HG03571 (cell line): ENCODE measurements around the gene ALX4.

Experiments
- ATAC-seq: cut with Tn5 transposase; IDR thresholded peaks from one replicate; pipeline ENCODE4 v1.9.1; 2021; ENCODE audit not compliant: unreplicated experiment

The ALX4 gene

DNA sequence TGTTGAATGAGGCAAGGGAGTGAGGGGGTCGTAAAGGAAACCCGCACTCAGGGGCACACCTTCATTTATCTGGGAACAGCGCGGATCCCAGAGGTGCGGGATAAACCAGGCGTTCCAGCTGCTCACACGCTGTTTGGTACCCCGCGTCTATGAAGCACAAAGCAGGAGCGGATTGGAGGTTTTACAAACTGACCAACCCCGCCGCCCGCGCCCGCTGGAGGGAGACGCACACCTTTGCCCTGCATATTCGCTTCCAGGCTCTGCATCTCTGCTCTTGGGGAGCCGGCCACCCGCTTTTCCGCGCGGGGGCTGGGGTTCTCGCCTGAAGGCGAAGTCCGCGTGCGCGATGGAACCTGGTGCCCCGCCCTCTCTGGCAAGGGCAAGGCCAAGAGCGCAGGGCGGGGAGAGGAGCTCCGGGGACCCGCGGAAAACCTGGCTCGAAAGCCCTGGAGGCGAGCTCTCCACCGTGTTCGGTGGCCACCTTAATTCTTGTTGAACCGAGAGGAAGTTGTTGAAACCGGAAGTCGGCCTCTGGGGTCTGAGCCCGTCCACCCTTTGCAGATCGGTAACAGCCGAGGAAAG, 6.8 kb upstream of the ALX4 start:
- no peak for ATAC-seq

DNA sequence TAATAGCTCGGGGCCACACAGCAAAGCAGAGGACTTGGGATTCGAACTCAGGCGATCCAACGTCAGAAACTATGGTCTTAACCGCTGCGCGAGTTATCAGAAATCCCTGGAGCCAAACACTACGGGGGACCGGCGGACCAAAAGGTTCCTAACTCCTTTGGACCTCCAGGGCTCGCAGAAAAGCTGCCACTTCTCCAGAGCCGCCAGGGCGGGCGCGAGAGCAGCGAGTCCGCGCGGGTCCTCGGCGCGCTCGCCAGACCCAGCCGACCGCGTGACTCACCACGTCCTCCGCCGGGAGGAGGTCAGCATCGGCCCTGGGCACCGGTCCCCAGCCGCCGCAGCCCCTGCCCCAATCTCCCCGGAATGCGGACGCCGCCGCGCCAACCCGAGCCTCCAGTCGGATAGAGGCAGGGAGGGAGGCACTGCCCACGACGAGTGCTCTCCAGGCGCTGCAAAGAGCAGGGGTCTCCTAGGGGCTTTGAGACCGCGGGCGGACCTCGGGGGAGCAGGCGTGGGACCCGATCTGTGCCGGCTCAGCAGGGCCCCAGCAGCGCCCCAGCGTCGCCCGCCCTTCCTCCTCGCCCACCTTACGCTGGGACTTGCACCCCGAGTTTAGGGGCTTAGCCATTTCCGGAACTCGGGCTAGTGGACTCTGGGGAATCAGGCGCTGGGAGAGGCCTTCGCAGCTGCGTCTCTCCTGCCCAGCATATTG, 6.2 kb upstream of the ALX4 start:
- no peak for ATAC-seq

DNA sequence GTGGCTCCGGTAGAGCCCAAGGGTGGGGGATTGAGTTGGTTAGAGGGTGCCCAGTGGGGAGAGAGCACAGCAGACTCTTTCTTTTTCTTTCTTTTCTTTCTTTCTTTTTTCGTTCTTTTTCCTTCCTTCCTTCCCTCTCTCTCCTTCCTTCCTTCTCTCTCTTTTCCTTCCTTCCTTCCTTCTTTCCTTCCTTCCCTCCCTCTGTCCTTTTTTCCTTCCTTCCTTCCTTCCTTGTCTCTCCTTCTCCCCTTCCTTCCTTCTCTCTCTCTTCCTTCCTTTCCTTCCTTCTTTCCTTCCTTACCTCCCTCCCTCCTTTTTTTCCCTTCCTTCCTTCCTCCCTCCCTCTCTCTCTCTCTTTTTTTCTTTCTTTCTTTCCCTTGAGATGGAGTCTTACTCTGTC, 4.8 kb upstream of the ALX4 start:
- no peak for ATAC-seq

DNA sequence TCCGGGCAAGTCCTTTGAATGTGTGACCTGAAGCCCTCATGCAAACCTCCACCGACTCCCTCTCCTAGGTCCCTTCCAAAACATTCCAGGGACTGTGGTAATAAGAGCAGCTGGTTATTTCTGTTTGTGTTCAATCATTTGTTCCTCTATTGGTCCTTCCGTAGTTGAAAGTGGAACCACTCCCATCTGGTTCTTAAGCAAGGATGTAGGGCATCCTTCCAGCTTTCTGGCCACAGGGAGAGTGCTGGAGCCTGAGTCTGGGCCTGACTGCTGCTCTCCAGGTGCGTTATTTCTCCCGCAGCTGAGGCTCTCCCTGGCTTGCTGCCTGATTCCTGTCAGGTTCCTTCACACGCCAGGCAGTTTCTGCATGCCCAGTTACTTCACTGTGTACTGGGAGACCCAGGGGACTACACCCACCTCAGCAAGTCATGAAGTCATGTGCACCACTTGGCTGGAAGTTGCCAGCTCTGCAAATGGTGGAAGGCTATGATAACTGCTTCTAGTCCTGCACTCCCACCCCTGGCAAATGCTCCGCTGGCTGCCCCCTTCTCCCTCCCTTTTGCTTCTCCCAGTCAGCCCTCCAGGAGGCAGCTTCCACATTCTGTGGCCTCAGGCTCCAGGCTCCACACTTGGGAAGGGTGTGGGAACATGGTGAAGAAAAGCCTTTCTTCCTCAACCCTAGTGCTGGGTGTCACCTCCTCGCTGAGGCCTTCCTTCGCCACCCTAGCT, 4.0 kb upstream of the ALX4 start:
- no peak for ATAC-seq

DNA sequence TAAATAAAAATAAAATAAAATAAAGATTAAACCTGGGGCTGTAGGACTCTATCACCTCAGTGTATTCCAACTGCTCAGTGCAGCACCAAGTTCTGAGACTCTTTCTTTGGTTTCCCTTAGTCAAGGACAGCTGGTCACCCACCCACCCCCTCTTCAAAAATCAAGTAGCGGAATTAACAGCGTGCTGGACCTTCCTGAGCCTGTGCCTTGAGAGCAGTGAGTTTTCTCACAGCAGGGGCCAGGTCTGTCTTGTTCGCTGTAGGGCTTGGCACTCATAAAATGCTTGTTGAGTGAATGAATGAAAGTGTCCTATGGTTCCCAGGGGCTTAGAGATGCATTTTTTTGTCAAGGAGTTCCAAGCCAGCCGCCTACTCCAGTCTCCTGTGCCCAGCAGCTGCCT, 2.9 kb upstream of the ALX4 start:
- no peak for ATAC-seq

DNA sequence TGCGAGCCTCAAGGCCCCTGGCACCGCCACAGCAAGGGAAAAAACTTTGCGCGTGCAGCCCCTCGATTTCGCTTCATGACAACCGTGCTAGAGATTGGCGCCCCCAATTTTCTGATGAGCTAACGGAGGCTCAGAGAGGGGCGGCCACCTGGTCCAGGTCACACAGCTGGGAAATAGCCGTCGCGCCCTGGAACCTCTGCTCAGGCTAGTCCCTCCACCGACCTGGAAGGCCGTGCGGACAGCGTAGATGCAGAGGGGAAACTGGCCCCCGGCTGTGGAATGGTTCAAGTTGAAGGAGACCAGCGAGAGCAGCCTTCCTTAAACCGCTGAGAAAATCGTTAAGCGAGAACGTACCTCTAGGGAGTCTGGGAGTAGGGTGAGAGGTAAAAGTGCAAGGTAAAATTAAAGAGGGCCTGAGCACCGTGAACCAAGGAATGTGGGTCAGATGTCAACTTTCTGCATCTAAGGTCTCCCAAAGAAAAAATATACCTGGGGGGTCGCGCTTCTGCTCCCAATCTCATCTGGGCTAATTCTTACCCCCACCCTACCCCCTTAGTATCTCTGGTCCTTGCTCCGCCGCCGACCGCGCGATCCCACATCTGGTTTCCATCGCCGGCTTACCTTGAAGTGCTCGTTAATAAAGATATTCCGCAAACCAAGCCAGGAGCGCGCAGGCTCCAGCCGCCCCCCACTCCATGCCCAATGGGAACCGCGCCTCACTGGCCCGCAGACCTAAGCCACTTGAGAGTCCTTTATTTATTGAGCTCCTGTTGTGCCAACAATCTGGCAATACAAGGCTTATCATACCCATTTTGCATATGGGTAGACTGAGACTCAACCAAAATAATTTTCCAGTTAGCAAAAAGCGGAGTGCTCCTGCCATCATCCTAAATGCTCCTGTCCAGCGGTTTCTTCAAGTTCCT, 1.7 kb upstream of the ALX4 start:
- ATAC-seq = no peak

DNA sequence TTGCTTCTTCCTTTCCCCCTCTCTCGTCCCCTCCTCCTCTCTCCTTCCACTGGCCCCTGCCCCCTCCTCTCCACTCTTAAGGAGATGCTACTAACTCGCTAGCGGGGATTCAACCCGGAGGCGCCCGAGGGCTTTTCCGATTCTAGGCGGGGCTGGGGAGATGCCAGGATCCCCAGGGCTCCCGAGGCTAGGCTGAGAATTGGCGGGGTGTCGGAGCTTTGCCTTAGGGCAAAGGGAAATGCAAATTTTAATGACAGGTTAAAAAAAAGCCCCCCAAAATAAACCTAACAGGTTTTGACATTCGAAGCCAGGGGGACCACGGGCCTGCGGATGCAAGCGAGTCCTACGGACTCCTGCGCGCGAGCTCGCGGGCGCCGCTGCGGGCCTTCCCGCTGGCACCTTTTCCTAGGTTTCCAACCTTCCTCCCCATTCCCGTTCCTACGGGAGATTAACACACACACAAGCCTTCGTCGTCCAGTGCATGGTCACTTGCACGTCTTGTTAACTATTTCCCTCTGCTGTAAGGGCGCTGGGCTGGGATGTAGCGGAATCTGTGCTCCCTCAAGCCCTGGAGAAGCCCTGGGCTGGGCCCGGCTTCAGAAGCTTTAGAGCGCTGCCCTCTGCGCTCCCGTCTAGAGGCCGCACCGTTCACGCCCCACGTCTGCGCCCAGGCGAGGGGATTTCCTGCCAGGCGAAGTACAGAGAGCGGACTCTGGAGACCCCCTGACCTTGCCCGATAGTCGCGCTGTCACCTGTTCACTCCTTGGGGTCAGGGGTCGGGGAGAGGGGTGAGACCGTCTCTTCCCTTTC, 729 bp upstream of the ALX4 start:
- no peak for ATAC-seq

DNA sequence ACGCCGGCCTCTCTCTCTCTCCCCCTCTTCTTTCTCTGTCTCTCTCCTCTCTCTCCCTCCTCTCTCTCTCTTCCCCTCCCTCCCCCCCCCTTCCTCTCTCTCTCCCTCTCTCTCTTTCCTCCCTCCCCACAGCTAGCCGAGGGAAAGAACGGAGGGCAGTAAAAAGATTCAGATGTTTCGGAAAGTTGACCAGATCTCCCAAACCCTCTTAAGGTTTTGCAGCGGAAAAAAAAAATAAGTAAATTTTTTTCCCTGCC, 195 bp upstream of the ALX4 start:
- no peak for ATAC-seq

DNA sequence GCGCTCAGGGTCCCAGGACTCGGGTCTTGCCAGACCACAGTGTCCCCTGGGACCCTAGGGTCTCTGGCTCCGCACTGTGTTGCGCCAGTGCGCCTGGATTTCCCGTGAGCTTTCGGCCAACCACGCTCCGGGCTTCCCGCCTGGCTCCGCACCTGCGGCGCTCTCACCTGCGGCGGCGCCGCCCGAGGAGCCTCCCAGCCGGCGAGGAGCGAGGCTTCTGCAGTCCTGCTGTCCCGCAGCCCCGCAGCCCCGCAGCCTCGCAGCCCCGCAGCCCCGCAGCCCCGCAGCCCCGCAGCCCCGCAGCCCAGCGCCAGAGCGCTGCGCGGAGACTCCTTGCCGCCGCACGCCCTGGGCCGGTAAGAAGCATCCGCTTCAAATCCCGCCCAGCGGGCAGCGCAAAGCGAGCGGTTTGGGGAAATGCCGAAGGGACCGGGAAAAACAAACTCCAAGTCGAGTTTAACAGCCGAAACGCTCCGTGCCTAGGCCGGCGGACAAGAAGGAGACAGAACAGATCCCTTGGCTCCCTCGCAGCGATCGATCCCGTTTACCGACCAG, 939 bp downstream of the ALX4 start:
- no peak for ATAC-seq

DNA sequence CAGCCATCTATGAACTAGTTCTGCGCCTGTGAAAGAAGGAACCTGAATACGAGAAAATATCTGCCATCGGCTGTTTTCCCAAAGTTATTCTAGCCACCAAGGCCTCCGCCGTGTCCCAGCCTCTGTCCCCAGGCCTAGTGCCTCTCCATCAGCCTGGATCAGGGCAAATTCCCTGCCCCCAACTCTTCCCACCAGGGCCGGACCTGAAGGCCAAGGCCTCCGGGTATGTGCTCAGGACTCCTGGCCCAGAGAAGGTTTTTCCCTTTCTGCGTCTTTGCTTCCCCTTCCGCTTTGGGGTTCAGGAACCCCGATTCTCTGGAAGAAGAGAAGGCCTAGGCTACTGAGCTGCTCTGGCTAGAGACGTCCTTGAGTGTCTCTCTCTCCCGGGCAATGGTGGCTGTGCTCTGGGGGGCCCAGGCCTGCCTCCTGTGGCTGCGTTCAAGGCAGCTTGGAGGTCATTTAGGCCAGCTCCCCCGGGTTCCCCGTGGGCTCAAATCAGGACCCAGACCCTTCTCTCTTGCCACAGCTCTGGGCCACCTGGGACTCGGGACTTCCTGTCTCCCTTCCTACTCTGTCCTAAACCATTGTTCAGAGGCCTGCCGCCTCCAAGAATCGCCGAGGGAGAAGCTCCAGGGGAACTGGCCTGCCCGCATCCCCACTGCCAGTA, 1.6 kb downstream of the ALX4 start:
- no peak for ATAC-seq

DNA sequence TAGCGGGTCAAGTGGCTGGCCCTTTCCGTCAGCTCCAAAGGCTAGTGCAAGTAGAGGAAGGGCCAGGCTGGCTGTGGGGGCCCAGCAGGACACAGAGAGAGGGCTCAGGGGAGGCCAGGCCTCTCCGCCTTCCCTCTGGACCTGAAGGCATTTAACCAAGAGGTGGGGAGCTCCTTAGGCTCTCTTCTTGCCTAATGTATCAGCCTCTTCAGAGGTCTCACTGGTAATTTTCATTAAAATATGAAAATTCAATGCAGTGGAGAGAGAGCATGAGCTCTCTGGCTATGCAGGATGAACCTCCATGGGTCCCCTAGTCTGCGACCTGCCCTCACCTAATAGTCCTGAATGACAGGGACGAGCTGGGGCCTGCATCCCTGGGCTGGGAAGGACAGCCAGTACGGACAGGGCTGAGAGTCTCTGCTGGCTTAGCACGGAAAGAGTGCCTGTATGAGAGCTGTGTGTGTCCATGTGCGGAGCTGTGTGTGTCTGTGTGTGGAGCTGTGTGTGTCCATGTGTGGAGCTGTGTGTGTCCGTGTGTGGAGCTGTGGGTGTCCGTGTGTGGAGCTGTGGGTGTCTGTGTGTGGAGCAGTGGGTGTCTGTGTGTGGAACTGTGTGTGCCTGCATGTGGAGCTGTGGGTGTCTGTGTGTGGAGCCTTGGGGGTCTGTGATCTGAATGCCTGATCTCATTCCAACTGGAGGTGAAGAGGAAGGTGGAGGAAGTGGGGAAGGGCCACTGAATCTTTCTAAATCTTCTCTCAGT, 2.4 kb downstream of the ALX4 start:
- no peak for ATAC-seq

DNA sequence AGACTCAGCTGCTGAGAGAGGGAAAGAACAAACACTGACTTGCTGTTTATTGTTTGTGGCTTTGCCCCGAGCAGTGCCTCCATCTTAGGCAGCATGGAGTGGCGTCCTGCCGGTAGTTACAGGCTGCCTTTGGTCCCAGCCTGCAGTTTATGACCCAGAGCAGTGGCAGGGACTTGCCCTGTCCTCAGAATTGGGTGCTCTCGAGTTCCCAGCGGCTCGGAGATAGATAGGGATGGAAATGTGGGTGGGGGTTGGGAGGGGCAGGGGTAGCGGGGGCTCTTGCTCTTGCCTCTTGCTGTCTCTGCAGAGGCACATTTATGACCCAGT, 3.1 kb downstream of the ALX4 start:
- no peak for ATAC-seq

DNA sequence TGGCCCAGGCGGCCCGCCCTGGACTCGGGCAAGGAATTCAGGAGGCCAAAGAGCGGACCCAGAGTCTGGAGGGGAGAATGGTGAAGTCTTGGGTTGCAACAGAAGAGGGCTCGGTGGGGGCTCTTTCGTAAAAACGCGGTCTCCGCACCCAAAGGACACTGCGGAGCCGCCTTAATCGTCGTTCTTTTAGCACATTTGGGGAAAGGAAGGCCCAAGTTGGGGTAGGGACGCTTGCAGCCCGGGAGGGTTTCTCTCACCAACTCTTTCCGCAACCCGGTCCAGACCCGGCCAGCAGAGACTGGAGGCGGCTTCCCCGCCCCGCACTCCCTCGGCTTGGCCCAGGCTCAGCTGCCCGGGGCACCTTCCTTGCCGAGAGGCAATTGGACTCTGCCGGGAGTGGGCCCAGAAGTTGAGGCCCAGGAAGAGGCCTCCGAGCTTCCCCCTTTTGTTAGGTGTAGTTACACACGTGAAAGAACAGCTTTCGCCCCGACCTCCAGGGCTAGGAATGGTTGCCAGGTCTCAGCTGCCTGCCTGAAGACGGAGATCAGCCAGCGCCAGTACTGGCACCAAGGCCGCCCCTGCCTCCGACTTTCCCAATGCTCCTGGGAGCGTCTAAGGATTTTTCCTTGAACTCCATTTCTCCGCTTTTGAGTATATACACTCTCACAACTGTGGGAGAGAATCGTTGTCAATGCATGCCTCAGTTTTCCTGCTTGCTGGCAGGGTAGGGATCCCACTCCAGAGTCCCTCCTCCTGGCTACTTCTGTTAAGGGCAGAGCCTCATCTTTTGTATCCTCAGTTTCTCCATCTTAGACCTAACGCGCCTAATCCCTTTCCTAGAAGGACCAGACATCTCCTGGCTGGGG, 3.7 kb downstream of the ALX4 start:
- ATAC-seq = no peak

DNA sequence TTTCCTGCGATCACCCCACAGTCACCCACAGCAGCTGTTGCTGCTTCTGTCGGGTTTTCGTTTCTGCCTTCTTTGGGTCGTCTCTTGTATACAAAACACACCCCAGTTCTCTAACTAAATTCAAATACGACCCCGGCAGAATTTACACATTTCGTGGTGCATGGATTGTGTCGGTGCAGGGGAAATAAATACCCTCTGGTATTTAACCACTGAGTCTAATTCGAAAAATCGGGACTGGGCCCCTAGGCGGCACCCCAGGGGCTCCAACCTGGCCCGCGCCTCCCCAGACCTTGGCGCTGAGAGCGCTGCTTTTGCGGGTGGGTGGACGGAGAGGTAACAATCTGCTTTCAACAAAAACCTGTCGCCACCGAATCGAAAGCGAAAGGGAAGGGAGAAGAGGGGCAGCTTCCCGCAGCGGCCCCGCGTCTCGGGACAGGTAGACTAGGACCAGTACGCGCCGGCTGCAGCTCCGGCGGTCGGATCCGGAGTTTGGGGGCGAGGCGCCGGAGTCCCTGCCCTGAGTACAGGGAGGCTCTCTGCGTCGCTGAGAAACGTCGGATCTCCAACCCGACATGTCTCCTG, 4.4 kb downstream of the ALX4 start:
- ATAC-seq = no peak

DNA sequence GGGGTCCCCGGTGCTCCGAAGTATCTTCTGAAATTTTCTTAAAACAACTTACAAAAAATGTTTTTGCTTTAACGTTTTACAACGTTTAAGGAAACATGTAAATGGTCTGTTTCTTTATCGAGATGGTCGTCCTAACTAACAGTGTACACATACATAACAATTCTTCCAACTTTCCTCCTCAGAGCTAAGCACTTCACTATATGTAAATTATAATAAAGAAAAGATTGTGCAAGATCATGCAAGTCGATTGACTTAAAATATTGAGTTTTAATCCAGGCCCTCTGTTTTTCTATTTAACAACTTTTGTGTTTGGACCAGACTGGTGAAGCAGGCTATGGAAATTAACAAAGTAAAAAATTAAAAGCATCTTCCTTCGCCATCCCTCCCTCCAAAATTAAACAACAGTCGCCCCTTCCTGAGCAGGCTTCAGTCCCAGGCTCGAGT, 4.9 kb downstream of the ALX4 start:
- ATAC-seq = no peak

DNA sequence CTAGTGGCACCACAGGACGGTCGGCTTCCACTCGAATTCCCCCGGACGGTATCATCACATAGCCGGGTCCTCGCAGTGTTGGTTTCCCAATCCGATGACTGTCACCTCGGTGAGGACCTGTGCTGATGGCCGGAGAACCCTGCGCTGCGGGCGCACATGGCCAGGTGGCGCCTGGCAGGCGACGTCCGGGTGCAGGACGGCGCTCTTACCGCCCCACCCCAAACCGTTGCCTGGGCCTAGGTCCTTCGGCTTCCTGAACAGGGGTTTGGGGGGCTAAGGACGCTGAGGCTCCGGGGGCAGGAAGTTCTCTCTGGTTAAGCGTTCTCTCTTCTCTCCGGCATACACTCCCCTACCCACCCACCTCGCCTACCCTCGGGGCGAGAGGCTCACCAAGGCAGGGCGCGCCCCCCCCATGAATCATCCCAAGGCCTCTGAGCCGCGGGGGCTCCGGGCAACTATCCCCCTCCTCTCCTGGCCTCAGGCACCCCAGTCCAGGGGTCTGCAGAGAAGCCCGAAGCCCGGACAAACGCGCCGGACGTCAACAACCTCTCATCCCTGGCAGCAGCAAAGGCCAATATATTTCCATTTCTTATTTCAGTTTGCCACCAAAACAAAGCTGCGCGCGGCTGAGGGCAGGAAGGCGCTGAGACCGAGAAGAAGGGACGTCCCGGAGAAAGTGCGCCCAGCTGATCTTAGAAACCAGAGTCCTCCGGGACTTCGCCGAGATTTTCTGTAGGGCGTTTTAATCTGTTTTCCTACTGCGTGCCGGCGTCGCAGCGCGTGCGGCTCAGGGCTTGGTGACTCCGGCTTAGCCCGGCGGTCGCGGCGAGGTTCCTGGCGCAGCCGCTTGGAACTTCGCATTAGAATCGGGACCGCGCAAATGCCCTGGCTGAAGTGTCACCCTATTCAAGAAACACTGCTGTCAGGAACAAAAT, 5.6 kb downstream of the ALX4 start:
- ATAC-seq = no peak

DNA sequence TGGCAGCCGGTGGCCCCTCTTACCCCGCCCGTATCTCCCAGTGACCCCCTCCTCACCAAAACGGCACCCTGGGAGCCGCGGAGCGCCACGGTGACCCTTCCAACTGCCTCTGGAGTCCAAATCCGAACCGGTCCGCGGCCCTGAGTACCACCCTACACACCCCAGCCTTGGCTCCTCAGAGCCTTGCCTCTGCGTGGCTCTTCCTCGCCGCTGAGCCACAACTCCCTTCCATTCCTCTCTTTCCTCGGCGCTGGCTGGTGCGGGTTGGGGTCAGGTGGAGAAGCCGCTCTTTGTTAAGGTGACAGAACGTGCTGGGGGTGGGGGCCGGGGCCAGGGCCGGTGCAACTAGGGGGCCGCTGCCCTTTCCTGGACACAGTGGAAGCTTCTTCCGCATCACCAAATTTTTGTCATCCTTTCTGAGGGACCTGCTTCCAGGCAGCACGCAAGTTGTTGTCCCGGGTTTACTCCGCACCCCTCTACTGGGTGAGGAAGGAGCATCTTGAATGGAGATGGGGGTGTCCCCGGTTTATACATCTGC, 6.5 kb downstream of the ALX4 start:
- no peak for ATAC-seq
